ENCODE measurements around the gene UBTF.

The UBTF gene

DNA sequence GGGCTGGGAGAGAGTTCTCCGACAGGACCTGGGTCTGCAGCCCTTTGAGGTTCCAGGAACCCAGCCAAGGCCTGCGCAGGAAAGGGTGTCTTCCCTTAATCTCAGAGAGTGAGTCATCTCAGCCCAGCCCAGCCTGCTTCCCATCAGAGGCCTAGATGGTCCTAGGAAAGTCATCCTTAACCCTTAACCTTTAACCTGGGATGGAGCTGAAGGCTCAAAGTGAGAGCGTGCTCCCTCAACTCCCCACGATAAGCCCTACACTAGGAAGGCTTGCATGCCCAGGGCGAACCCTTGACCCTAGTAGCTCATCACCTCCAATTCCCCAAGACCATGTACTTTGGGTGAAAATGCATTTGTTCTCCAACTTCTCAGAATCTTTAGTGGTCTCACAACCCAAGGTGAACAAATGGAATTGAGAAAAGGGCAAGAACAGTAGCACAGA lies 15.0 kb downstream of the UBTF start:
- Histone ChIP-seq H3F3A (ENCODE audit: control insufficient read depth, insufficient read depth) (peaks cover 48% of the 10 kb centered on the region), H3K4me1 (ENCODE audit: control insufficient read depth, low read length) (peaks cover 40% of the 10 kb centered on the region), H3K27me3 (ENCODE audit: control insufficient read depth, low read length) (no peaks in the 10 kb centered on the region), H3K9me3 (ENCODE audit: control insufficient read depth, insufficient read depth, low read length) (no peaks in the 10 kb centered on the region), H3K27ac (ENCODE audit: low read depth, low read length) (peak overlapping the region; percentile 15), H3K79me2 (ENCODE audit: control insufficient read depth, low read length) (peaks cover 3% of the 10 kb centered on the region), H4K20me1 (ENCODE audit: control insufficient read depth, insufficient read depth, low read depth, low read length) (no peaks in the 10 kb centered on the region), H3K4me2 (ENCODE audit: low read length) (no peak overlapping the region), H3K9me2 (replicated peaks; ENCODE audit: control insufficient read depth, low read length) (no peaks in the 10 kb centered on the region), H3K36me3 (ENCODE audit: control insufficient read depth, low read length) (peaks cover 33% of the 10 kb centered on the region), H3K4me3 (ENCODE audit: low read length) (no peak overlapping the region)
- no peak for TF ChIP-seq EZH2phosphoT487 (IDR thresholded peaks at IDR 0.05; ENCODE audit: borderline replicate concordance, low read length)
- TF ChIP-seq, protein P1, sequence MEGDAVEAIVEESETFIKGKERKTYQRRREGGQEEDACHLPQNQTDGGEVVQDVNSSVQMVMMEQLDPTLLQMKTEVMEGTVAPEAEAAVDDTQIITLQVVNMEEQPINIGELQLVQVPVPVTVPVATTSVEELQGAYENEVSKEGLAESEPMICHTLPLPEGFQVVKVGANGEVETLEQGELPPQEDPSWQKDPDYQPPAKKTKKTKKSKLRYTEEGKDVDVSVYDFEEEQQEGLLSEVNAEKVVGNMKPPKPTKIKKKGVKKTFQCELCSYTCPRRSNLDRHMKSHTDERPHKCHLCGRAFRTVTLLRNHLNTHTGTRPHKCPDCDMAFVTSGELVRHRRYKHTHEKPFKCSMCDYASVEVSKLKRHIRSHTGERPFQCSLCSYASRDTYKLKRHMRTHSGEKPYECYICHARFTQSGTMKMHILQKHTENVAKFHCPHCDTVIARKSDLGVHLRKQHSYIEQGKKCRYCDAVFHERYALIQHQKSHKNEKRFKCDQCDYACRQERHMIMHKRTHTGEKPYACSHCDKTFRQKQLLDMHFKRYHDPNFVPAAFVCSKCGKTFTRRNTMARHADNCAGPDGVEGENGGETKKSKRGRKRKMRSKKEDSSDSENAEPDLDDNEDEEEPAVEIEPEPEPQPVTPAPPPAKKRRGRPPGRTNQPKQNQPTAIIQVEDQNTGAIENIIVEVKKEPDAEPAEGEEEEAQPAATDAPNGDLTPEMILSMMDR (IDR thresholded peaks at IDR 0.05; ENCODE audit: low read depth, low read length, poor library complexity, severe bottlenecking), result no peak

DNA sequence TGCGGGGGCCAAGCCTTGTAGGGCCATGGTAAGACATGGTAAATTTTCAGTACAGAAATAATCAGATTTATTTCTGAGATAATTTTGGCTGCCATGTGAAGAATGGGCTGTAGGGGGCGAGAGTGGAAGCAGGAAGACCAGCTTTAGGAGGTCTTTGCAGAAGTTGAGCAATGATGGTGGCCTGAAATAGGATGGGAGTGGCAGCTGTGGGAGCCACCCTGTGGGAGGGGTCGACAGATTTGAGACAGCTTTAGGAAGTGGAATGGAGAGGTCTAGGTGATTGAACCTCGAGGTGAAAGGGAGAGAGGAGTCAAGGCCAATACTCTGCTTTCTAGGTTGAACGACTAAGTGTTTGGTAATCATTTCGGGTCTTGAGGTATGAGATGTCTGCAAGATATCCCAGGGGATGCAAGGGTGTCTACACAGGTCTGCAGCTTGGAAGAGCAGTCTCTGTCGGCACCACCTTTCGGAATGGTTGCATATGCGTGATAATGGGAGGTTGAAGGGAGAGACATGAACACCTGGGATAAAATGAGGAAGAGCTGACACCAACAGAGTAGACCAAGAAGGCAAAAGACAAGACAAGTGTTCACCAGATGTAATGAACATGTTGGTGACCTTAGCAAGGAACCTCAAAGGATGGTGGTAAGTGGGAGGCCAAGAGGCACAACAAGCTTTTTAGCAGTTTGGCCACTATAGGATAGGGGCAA lies 15.6 kb downstream of the UBTF start:
- Histone ChIP-seq H3K27ac (ENCODE audit: low read depth, low read length) (peak overlapping the region; percentile 15; the same call in 1 of the 2 replicates), H3K79me2 (ENCODE audit: control insufficient read depth, low read length) (peaks cover 2% of the 10 kb centered on the region), H3K9me2 (replicated peaks; ENCODE audit: control insufficient read depth, low read length) (no peaks in the 10 kb centered on the region), H3K9me3 (ENCODE audit: control insufficient read depth, insufficient read depth, low read length) (no peaks in the 10 kb centered on the region), H3F3A (ENCODE audit: control insufficient read depth, insufficient read depth) (peaks cover 44% of the 10 kb centered on the region), H3K4me2 (ENCODE audit: low read length) (peak overlapping the region; percentile 30; the same call in 1 of the 2 replicates), H4K20me1 (ENCODE audit: control insufficient read depth, insufficient read depth, low read depth, low read length) (no peaks in the 10 kb centered on the region), H3K36me3 (ENCODE audit: control insufficient read depth, low read length) (peaks cover 29% of the 10 kb centered on the region), H3K27me3 (ENCODE audit: control insufficient read depth, low read length) (no peaks in the 10 kb centered on the region), H3K4me3 (ENCODE audit: low read length) (peak overlapping the region; percentile 2; the same call in 1 of the 2 replicates), H3K4me1 (ENCODE audit: control insufficient read depth, low read length) (peaks cover 40% of the 10 kb centered on the region)
- TF ChIP-seq, protein P1 (IDR thresholded peaks at IDR 0.05; ENCODE audit: low read depth, low read length, poor library complexity, severe bottlenecking), result peak; percentile 85
- no peak for TF ChIP-seq EZH2phosphoT487 (IDR thresholded peaks at IDR 0.05; ENCODE audit: borderline replicate concordance, low read length)

DNA sequence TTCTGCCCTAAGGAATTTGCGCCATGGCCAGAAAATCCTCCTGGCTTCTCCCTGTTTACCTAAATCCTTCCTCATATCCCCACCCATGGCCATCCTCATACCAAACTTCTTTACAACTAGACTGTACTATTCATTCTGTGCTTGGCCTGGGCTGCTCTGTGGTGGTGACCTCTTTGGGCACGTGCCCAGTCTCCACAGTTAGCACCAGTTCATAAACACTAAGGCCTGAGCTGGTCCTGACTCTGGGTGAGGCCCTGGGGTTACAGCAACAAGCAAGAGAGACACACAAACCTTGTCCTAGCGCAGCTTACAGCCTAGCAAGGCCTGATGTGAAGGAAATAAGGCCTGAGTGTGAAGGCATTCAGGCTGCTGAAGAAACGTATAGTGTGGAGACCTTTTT lies 16.7 kb downstream of the UBTF start:
- Histone ChIP-seq H3K79me2 (ENCODE audit: control insufficient read depth, low read length) (peaks cover 13% of the 10 kb centered on the region), H3K36me3 (ENCODE audit: control insufficient read depth, low read length) (peaks cover 27% of the 10 kb centered on the region), H3K9me3 (ENCODE audit: control insufficient read depth, insufficient read depth, low read length) (no peaks in the 10 kb centered on the region), H3F3A (ENCODE audit: control insufficient read depth, insufficient read depth) (peaks cover 38% of the 10 kb centered on the region), H3K9me2 (replicated peaks; ENCODE audit: control insufficient read depth, low read length) (no peaks in the 10 kb centered on the region), H3K4me3 (ENCODE audit: low read length) (no peak overlapping the region), H3K27me3 (ENCODE audit: control insufficient read depth, low read length) (no peaks in the 10 kb centered on the region), H4K20me1 (ENCODE audit: control insufficient read depth, insufficient read depth, low read depth, low read length) (no peaks in the 10 kb centered on the region), H3K4me1 (ENCODE audit: control insufficient read depth, low read length) (peaks cover 49% of the 10 kb centered on the region), H3K27ac (ENCODE audit: low read depth, low read length) (peak overlapping the region; percentile 17; the same call in 1 of the 2 replicates), H3K4me2 (ENCODE audit: low read length) (no peak overlapping the region)
- TF ChIP-seq, protein P1 (IDR thresholded peaks at IDR 0.05; ENCODE audit: low read depth, low read length, poor library complexity, severe bottlenecking), result no peak
- TF ChIP-seq EZH2phosphoT487 (IDR thresholded peaks at IDR 0.05; ENCODE audit: borderline replicate concordance, low read length), result no peak
